ENCODE results near the gene GIPC2. TPM values are rescaled to one million over a fixed set of nuclear protein-coding genes. Genes with fewer than 3 reads are reported as not detected.
"Not testable (repeated sequence)": the region's sequence is repeated elsewhere in the genome, so short reads cannot be mapped to it uniquely, and the experiment has no call there.

The GIPC2 gene
- under 1 TPM in 1 of 3 donors, not detected in 2; 0.12 TPM for polyA plus RNA-seq

- H3K27me3 Mint-ChIP-seq (ENCODE audit: low read depth in 3 of 3), result peaks cover 8 to 37% (median 17%) of the 10 kb centered on the region in 3 donors
- peak within 1 kb of the TSS; percentile 48 to 78 (median 73) for H3K4me3 Mint-ChIP-seq
Measured at GRCh38 chr1:78045926-78046778, at the start of gene GIPC2. TSS of gene GIPC2 (plus strand) at chr1:78045966. CDS start at chr1:78046095, 129 bp downstream.

DNA sequence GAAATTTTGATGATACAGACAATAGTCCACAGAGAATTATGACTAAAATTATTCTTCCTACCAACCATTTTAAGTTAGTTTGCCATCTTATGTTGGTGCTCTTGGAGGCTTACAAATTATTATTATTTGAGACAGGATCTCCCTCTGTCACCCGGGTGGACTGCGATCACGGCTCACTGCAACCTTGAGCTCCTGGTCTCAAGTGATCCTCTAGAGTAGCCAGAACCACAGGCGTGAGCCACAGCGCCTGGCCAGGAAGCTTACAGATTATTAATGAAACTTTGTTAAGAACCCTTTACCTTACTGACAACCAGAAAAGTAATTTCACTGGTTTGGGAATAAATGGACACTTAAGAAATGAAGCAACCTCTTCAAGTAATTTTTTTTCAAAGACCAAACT is 49.0 kb upstream of the GIPC2 start:
- H3K27me3 Mint-ChIP-seq (ENCODE audit: low read depth in 3 of 3), result peaks cover 0 to 2% (median 2%) of the 10 kb centered on the region in 3 donors
- no peaks in the 10 kb centered on the region for H3K4me1 Mint-ChIP-seq
- no peak overlapping the region for H3K4me3 Mint-ChIP-seq
- H3K27ac Mint-ChIP-seq, result no peak overlapping the region
- H3K36me3 Mint-ChIP-seq, result peaks cover 4 to 10% (median 4%) of the 10 kb centered on the region in 3 donors
- no peaks in the 10 kb centered on the region for H3K9me3 Mint-ChIP-seq
- DNase-seq, result no peak

More at GRCh38 chr1:78045926-78046778, at the start of gene GIPC2:
- Mint-ChIP-seq H3K36me3 (no peaks in the 10 kb centered on the region), H3K4me1 (peaks cover 12 to 18% of the 10 kb centered on the region in 2 donors), H3K9me3 (peaks cover 0 to 2% (median 0%) of the 10 kb centered on the region in 6 donors), H3K27ac (no peak within 1 kb of the TSS)
- DNase-seq, result no peak

DNA sequence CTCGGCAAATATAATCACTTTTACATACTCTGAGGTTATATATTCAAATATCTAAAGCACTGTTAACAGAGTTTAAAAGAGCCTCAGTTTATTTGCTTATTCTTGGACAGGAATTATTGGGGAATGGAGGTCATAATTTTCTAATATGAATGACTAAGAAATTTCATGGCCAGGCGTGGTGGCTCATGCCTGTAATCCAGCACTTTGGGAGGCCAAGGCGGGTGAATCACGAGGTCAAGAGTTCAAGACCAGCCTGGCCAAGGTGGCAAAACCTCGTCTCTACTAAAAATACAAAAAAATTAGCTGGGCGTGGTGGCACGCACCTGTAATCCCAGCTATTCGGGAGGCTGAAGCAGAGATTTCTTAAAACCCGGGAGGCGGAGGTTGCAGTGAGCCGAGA is 45.2 kb upstream of the GIPC2 start:
- DNase-seq; H3K27me3 Mint-ChIP-seq (ENCODE audit: low read depth in 3 of 3); H3K4me3 Mint-ChIP-seq; H3K27ac Mint-ChIP-seq; H3K36me3 Mint-ChIP-seq; H3K9me3 Mint-ChIP-seq: not testable (repeated sequence)
- peaks cover 14 to 28% of the 10 kb centered on the region in 2 donors for H3K4me1 Mint-ChIP-seq

DNA sequence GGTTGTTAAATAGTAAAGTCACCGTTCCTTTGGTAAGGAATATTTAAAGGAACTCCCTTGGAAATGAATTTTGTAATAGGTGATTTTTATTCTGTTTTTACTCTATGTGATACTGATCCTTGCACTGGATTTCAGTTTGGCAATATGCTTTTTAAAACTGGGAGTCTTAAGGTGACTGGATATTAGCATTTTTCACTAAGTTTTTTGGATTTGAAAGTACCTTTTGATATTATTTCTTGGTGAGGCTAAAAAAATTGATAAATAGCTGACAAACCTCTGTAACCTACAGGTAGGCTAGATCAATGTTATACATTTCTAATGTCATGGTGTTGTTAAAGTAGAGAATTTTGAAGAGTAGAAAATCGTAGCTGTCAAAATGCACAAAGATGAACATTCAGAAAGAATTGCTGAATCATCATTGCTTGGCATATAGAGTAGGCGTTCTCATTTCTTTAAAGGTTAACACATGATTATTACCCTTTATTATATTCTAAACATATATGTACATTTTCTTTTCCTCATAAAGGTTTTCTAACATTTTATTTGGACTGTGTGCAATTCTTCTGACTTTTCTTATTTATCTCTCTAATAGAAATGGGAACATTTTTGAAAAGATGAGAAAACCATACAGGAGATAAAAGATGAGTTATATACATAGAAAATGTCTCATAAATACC is 42.6 kb upstream of the GIPC2 start:
- H3K9me3 Mint-ChIP-seq, result no peaks in the 10 kb centered on the region
- H3K4me3 Mint-ChIP-seq, result peak overlapping the region; percentile 40 to 81 (median 57)
- peak overlapping the region; percentile 69 to 98 (median 88) for H3K27ac Mint-ChIP-seq
- DNase-seq, result no peak
- peaks cover 0 to 1% (median 0%) of the 10 kb centered on the region in 3 donors for H3K36me3 Mint-ChIP-seq
- peaks cover 27 to 50% of the 10 kb centered on the region in 2 donors for H3K4me1 Mint-ChIP-seq
- peaks cover 5 to 8% (median 6%) of the 10 kb centered on the region in 3 donors for H3K27me3 Mint-ChIP-seq (ENCODE audit: low read depth in 3 of 3)

GRCh38 chr1:78003882-78004718 is 41.7 kb upstream of the GIPC2 start:
- peaks cover 29 to 54% of the 10 kb centered on the region in 2 donors for H3K4me1 Mint-ChIP-seq
- H3K9me3 Mint-ChIP-seq, result no peaks in the 10 kb centered on the region
- peaks cover 5 to 8% (median 6%) of the 10 kb centered on the region in 3 donors for H3K27me3 Mint-ChIP-seq (ENCODE audit: low read depth in 3 of 3)
- peak overlapping the region; percentile 81 to 95 (median 90) for H3K4me3 Mint-ChIP-seq
- H3K27ac Mint-ChIP-seq, result peak overlapping the region; percentile 95 to 98 (median 96)
- H3K36me3 Mint-ChIP-seq, result no peaks in the 10 kb centered on the region
- no peak for DNase-seq

- Mint-ChIP-seq H3K4me1 (peaks cover 29 to 57% of the 10 kb centered on the region in 2 donors), H3K9me3 (no peaks in the 10 kb centered on the region), H3K4me3 (peak within 1 kb of the TSS; percentile 81 to 95 (median 90)), H3K27ac (peak within 1 kb of the TSS; percentile 95 to 98 (median 96)), H3K36me3 (no peaks in the 10 kb centered on the region), H3K27me3 (ENCODE audit: low read depth in 3 of 3) (peaks cover 5 to 8% (median 6%) of the 10 kb centered on the region in 3 donors)
- DNase-seq, result peak; percentile 78 to 86 (median 82)
Measured at GRCh38 chr1:78004719-78005447, 40.9 kb upstream of the GIPC2 start, which contains the start of gene DNAJB4. TSS of gene DNAJB4 (plus strand) at chr1:78004939. CDS start at chr1:78005111, 172 bp downstream.

DNA sequence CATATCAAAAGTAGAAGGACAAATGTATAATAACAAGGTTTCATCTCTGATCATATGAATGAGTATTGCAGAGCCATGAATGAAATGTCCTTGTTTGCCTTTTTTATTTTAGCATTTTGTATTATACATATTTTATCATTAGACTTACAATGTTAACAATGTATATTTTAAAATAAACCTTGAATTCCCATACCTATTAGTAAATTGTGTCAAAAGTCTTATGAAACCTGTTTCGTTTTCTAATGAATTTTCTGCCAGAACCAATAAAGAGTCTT is 40.4 kb upstream of the GIPC2 start:
- DNase-seq, result peak in 1 of 3 donors; percentile 4
- Mint-ChIP-seq H3K4me1 (peaks cover 29 to 62% of the 10 kb centered on the region in 2 donors), H3K27ac (peak overlapping the region; percentile 95 to 98 (median 96))

DNA sequence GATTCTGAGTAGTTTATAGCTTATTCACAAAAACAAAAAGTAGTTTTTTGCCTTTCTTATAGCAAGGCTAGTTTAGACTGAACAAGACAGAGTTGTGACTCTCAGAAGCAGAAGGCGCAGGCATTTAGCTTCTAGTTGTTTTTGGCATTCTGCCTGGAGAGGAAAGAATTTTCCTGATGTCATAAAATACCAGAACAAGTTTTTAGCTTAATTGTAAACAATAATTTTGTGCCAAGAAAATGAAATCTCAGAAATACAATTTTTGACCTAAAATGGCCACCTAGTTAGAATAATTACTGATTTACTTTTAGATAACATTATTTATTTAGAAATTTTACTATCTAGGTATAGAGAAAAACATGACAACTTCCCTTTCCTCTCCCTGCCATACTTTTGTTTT is 40.0 kb upstream of the GIPC2 start:
- H3K27ac Mint-ChIP-seq, result peak overlapping the region; percentile 85 to 98 (median 96)
- no peaks in the 10 kb centered on the region for H3K36me3 Mint-ChIP-seq
- no peaks in the 10 kb centered on the region for H3K9me3 Mint-ChIP-seq
- H3K27me3 Mint-ChIP-seq (ENCODE audit: low read depth in 3 of 3), result peaks cover 5 to 8% (median 6%) of the 10 kb centered on the region in 3 donors
- peak overlapping the region; percentile 81 to 95 (median 90) for H3K4me3 Mint-ChIP-seq
- DNase-seq, result no peak
- peaks cover 29 to 64% of the 10 kb centered on the region in 2 donors for H3K4me1 Mint-ChIP-seq

More for the DNA sequence above, 40.4 kb upstream of the GIPC2 start:
- H3K4me3 Mint-ChIP-seq, result peak overlapping the region; percentile 81 to 95 (median 90)
- peaks cover 5 to 8% (median 6%) of the 10 kb centered on the region in 3 donors for H3K27me3 Mint-ChIP-seq (ENCODE audit: low read depth in 3 of 3)
- no peaks in the 10 kb centered on the region for H3K9me3 Mint-ChIP-seq
- H3K36me3 Mint-ChIP-seq, result no peaks in the 10 kb centered on the region

DNA sequence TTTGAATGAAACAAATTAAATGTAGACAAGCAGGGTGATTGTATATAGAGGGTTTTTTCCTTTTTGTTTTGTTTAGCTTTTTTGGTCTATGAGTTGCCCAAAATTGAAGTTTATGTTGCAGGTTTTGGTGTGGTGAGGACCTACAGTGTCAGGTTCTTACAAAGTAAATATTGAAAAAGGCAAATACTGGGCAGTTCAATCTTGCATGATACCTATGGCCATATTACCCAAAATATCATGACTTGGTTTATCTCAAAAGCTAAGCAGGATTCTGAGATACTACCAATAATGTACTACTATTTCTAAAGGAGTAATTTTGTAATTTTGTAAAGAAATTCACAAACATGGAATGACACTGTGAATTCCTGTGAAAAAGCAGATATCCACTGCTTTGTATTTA is 39.2 kb upstream of the GIPC2 start:
- Mint-ChIP-seq H3K27me3 (ENCODE audit: low read depth in 3 of 3) (peaks cover 5 to 8% (median 6%) of the 10 kb centered on the region in 3 donors), H3K36me3 (no peaks in the 10 kb centered on the region), H3K4me1 (peaks cover 29 to 64% of the 10 kb centered on the region in 2 donors), H3K9me3 (no peaks in the 10 kb centered on the region), H3K4me3 (peak overlapping the region in 4 of 5 donors; percentile 29 to 76 (median 52)), H3K27ac (peak overlapping the region in 2 of 6 donors; percentile 31 to 97)
- DNase-seq, result no peak

GRCh38 chr1:78007677-78008341 is 38.0 kb upstream of the GIPC2 start:
- no peak for DNase-seq
- Mint-ChIP-seq H3K9me3 (no peaks in the 10 kb centered on the region), H3K4me1 (peaks cover 29 to 62% of the 10 kb centered on the region in 2 donors), H3K4me3 (no peak overlapping the region), H3K36me3 (no peaks in the 10 kb centered on the region), H3K27ac (no peak overlapping the region), H3K27me3 (ENCODE audit: low read depth in 3 of 3) (peaks cover 5 to 8% (median 6%) of the 10 kb centered on the region in 3 donors)

- Mint-ChIP-seq H3K4me1 (peaks cover 25 to 48% of the 10 kb centered on the region in 2 donors), H3K4me3 (no peak overlapping the region), H3K36me3 (peaks cover 4 to 5% (median 4%) of the 10 kb centered on the region in 3 donors), H3K27ac (no peak overlapping the region), H3K9me3 (no peaks in the 10 kb centered on the region), H3K27me3 (ENCODE audit: low read depth in 3 of 3) (peaks cover 3 to 7% (median 4%) of the 10 kb centered on the region in 3 donors)
- DNase-seq, result no peak
Measured at GRCh38 chr1:78009276-78009675, 36.5 kb upstream of the GIPC2 start.

DNA sequence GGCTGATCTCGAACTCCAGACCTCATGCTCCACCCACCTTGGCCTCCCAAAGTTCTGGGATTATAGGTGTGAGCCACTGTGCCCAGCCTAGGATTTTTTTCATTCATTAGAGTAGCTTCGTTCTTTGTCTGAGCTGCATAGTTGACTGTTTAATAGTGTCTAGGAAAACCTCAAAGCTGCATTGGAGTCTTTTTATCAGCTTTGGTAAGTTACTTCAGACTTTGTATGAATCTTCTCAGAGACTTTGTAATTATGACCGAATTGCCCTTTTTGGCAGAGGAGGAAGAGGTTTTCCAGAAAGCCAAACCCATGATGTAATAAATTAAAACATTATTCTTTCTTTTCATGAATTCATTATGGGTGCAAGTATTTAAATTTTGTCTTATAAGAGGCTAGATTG is 35.9 kb upstream of the GIPC2 start:
- Mint-ChIP-seq H3K9me3 (no peaks in the 10 kb centered on the region), H3K27ac (no peak overlapping the region), H3K36me3 (peaks cover 5 to 6% (median 5%) of the 10 kb centered on the region in 3 donors), H3K4me3 (no peak overlapping the region), H3K4me1 (peaks cover 21 to 43% of the 10 kb centered on the region in 2 donors), H3K27me3 (ENCODE audit: low read depth in 3 of 3) (peaks cover 0 to 2% (median 0%) of the 10 kb centered on the region in 3 donors)
- DNase-seq, result no peak
